ENCODE measurements around the gene NTM.

The NTM gene

DNA sequence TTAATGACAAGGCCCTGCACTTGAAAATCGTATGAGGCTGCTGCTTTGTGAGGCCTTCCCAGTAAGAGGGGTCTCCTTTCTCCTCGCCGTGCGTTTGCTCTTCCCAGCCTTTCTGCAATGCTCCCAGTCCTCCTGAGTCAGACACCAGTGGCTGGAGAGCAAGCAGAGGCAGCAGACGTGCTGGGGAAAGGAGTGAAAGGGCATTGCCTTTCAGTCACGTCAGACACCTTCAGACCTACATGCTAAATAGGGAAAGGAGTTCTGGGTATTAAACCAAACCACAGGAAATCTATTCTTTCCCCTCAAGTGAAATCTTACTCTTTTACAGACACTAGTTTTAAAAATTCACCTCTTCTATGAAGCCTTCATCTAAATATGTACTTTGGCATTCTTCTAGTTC lies 274.8 kb downstream of the NTM start:
- no peak overlapping the region for H3K4me3 ChIP-seq (ENCODE audit: low read depth, low read length)
- DNase-seq (ENCODE audit: low read depth): no peak
- TF ChIP-seq, protein P1, sequence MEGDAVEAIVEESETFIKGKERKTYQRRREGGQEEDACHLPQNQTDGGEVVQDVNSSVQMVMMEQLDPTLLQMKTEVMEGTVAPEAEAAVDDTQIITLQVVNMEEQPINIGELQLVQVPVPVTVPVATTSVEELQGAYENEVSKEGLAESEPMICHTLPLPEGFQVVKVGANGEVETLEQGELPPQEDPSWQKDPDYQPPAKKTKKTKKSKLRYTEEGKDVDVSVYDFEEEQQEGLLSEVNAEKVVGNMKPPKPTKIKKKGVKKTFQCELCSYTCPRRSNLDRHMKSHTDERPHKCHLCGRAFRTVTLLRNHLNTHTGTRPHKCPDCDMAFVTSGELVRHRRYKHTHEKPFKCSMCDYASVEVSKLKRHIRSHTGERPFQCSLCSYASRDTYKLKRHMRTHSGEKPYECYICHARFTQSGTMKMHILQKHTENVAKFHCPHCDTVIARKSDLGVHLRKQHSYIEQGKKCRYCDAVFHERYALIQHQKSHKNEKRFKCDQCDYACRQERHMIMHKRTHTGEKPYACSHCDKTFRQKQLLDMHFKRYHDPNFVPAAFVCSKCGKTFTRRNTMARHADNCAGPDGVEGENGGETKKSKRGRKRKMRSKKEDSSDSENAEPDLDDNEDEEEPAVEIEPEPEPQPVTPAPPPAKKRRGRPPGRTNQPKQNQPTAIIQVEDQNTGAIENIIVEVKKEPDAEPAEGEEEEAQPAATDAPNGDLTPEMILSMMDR (IDR thresholded peaks at IDR 0.05; ENCODE audit: low read depth, low read length, missing control alignments): no peak

DNA sequence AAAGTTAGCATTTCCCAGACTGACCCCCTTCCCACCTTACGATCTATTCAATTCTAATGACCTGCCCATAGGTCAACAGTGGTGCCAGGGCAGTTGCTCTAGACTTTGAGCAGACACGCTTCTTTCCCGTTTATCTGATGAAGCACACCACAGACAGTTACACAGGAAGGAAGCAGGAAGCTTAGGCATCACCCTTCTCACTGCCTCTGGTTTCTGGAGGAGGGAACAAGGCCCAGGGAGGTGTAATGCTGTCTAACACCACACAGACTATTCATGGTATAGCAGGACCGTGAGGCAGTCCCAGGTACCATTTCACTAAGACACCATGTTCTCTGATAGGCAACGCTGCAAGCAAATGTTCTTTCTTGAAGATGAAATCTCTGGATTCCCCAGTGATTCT lies 279.4 kb downstream of the NTM start:
- TF ChIP-seq, protein P1 (IDR thresholded peaks at IDR 0.05; ENCODE audit: low read depth, low read length, missing control alignments): no peak
- no peak overlapping the region for H3K4me3 ChIP-seq (ENCODE audit: low read depth, low read length)
- DNase-seq (ENCODE audit: low read depth): no peak

DNA sequence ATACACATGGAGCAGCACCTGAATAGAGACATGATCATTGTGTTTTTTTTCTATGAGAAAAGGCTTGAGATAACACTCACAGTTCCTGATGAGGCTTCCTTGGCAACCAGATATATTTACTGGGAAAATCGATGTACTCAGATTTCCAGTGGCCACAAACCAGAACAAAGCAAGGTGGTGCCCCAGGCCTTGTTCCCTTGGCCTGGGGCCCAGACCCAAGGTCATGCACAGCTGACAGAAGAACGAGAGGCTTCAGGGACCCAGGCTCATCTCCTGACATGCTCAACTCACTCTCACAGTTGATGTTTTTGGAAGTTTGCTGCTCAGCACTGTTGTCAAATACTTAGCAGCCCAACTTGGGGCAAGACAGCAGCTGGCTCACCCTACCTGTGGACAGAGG lies 281.8 kb downstream of the NTM start:
- no peak for DNase-seq (ENCODE audit: low read depth)
- TF ChIP-seq, protein P1 (IDR thresholded peaks at IDR 0.05; ENCODE audit: low read depth, low read length, missing control alignments): no peak
- H3K4me3 ChIP-seq (ENCODE audit: low read depth, low read length): no peak overlapping the region

DNA sequence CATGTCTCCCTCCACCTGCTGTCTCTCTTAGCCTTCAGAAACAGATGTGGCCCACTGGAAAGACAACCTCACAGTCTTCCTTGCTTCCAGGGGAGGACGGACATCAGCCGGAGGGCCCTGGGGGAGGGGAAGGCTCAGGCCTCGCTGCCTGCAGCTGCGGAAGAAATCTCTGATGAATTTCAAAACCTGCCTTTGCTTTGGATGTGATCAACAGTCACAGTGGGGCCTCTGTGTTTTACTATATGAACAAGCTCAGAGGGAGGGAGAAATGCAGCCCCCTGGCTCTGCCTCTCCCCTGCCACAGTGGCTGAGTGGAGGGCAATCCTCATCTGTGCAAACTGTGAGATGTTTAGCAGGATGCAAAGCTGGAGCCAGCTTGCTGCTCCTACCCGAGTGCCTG lies 282.8 kb downstream of the NTM start:
- H3K4me3 ChIP-seq (ENCODE audit: low read depth, low read length): no peak overlapping the region
- no peak for DNase-seq (ENCODE audit: low read depth)
- TF ChIP-seq, protein P1 (IDR thresholded peaks at IDR 0.05; ENCODE audit: low read depth, low read length, missing control alignments): no peak

DNA sequence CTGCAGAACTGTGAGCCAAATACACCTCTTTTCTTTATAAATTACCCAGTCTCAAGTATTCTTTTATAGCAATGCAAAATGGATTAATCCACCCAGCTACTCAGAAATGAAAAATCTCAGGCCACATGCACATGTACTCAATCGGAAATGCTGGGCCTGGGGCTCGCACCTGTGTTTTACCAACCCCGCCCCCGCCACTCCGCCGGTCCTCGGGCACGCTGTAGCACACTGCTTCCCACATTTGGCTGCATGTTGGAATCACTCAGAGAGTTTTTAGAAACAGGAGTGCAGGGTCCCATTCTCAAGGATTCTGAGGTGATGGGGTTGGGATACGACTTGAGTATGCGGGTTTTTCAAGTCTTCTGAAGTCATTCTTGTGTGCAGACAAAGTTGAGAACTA lies 284.4 kb downstream of the NTM start:
- no peak for DNase-seq (ENCODE audit: low read depth)
- H3K4me3 ChIP-seq (ENCODE audit: low read depth, low read length): no peak overlapping the region
- TF ChIP-seq, protein P1 (IDR thresholded peaks at IDR 0.05; ENCODE audit: low read depth, low read length, missing control alignments): no peak

DNA sequence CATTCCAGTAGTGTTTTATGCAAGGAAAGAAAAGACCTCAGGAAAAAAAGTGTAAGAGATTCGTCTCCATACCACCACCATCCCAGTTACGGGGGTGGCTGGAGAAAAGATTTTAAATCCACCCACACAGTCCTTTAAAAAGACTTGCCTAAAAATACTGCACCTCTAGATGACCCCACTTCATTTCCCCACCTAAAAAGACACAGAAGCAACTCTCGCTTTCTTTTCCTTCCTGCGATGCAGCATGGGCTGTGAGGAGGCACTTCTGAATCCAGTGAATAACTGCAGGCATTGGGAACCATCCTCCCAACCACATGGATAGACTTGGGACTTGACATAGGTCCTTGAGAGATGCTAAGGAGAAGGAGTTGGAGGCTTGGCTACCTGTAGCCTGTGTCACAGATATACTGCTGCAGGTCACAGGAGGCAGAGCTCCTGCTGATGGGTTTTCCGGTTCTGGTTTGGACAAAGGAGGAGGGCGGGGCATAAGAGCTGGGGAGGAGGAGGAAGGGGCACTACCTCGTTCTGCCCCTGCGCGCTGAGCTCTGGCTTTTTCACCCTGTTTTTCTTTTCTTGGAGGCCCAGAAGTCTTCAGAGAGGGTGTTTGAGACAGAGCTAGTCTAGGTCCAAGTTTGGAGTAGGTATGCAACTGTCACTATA lies 285.9 kb downstream of the NTM start:
- TF ChIP-seq, protein P1 (IDR thresholded peaks at IDR 0.05; ENCODE audit: low read depth, low read length, missing control alignments): no peak
- no peak for DNase-seq (ENCODE audit: low read depth)
- H3K4me3 ChIP-seq (ENCODE audit: low read depth, low read length): no peak overlapping the region

DNA sequence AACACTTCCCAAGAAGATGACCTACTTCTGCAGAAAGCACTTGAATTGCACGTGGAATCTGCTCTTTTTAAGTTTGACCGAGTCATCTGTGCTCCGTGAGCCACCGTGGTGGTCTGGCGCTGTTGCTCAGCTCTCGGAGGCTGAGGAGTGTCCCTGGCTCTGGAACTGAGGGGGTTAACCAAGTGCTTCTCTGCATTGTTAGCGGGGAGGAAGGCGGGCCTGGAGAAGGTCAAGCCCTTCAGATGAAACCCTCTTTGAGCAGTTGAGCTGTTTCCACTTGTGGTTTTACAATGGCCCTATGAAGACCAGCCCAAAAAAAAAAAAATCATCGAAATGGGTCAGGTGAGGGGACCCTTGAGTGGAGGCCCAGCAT lies 286.4 kb downstream of the NTM start:
- TF ChIP-seq, protein P1 (IDR thresholded peaks at IDR 0.05; ENCODE audit: low read depth, low read length, missing control alignments): no peak
- no peak for DNase-seq (ENCODE audit: low read depth)

More for the DNA sequence above, 286.4 kb downstream of the NTM start:
- no peak overlapping the region for H3K4me3 ChIP-seq (ENCODE audit: low read depth, low read length)

Measured in GM12864 (cell line).